ENCODE data around the gene LUZP1. TPM values are rescaled to one million over a fixed set of nuclear protein-coding genes. Genes with fewer than 3 reads are reported as not detected.

Gene LUZP1
- total RNA-seq, 1 donor from 2014 or later: 9.9 TPM

- Histone ChIP-seq H3K4me1 (ENCODE audit: control insufficient read depth in 3 of 3, insufficient read depth in 3 of 3, low read length in 3 of 3) (no peaks in the 10 kb centered on the region), H3K27ac (ENCODE audit: low read depth, low read length) (no peak overlapping the region), H3K36me3 (ENCODE audit: control insufficient read depth in 3 of 3, insufficient read depth in 3 of 3, low read length in 3 of 3) (no peaks in the 10 kb centered on the region), H3K4me3 (ENCODE audit: low read length in 3 of 3) (no peak overlapping the region), H3K27me3 (ENCODE audit: control insufficient read depth in 3 of 3, insufficient read depth in 3 of 3, low read length in 3 of 3) (no peaks in the 10 kb centered on the region), H3K9me3 (ENCODE audit: control insufficient read depth in 3 of 3, low read length in 3 of 3) (no peaks in the 10 kb centered on the region), H3K9ac (ENCODE audit: low read depth in 1 of 3, low read length in 3 of 3) (no peak overlapping the region)
Measured at GRCh38 chr1:23134055-23134454, 34.6 kb downstream of the LUZP1 start.

- Histone ChIP-seq H3K4me1 (ENCODE audit: control insufficient read depth in 3 of 3, insufficient read depth in 3 of 3, low read length in 3 of 3) (no peaks in the 10 kb centered on the region), H3K9ac (ENCODE audit: low read depth in 1 of 3, low read length in 3 of 3) (no peak overlapping the region), H3K27ac (ENCODE audit: low read depth, low read length) (no peak overlapping the region), H3K36me3 (ENCODE audit: control insufficient read depth in 3 of 3, insufficient read depth in 3 of 3, low read length in 3 of 3) (no peaks in the 10 kb centered on the region), H3K27me3 (ENCODE audit: control insufficient read depth in 3 of 3, insufficient read depth in 3 of 3, low read length in 3 of 3) (no peaks in the 10 kb centered on the region), H3K9me3 (ENCODE audit: control insufficient read depth in 3 of 3, low read length in 3 of 3) (no peaks in the 10 kb centered on the region), H3K4me3 (ENCODE audit: low read length in 3 of 3) (no peak overlapping the region)
Measured at GRCh38 chr1:23133587-23133986, 35.1 kb downstream of the LUZP1 start.

- Histone ChIP-seq H3K36me3 (ENCODE audit: control insufficient read depth in 3 of 3, insufficient read depth in 3 of 3, low read length in 3 of 3) (no peaks in the 10 kb centered on the region), H3K27me3 (ENCODE audit: control insufficient read depth in 3 of 3, insufficient read depth in 3 of 3, low read length in 3 of 3) (no peaks in the 10 kb centered on the region), H3K4me3 (ENCODE audit: low read length in 3 of 3) (no peak overlapping the region), H3K9me3 (ENCODE audit: control insufficient read depth in 3 of 3, low read length in 3 of 3) (no peaks in the 10 kb centered on the region), H3K9ac (ENCODE audit: low read depth in 1 of 3, low read length in 3 of 3) (no peak overlapping the region), H3K4me1 (ENCODE audit: control insufficient read depth in 3 of 3, insufficient read depth in 3 of 3, low read length in 3 of 3) (no peaks in the 10 kb centered on the region), H3K27ac (ENCODE audit: low read depth, low read length) (no peak overlapping the region)
Measured at GRCh38 chr1:23132033-23132432, 36.6 kb downstream of the LUZP1 start.

GRCh38 chr1:23129846-23130245 lies 38.8 kb downstream of the LUZP1 start:
- no peak overlapping the region for H3K27ac ChIP-seq (ENCODE audit: low read depth, low read length)
- H3K4me3 ChIP-seq (ENCODE audit: low read length in 3 of 3): no peak overlapping the region
- no peaks in the 10 kb centered on the region for H3K27me3 ChIP-seq (ENCODE audit: control insufficient read depth in 3 of 3, insufficient read depth in 3 of 3, low read length in 3 of 3)
- H3K36me3 ChIP-seq (ENCODE audit: control insufficient read depth in 3 of 3, insufficient read depth in 3 of 3, low read length in 3 of 3): no peaks in the 10 kb centered on the region
- no peaks in the 10 kb centered on the region for H3K9me3 ChIP-seq (ENCODE audit: control insufficient read depth in 3 of 3, low read length in 3 of 3)
- H3K4me1 ChIP-seq (ENCODE audit: control insufficient read depth in 3 of 3, insufficient read depth in 3 of 3, low read length in 3 of 3): peaks cover 0 to 3% (median 0%) of the 10 kb centered on the region in 3 donors
- no peak overlapping the region for H3K9ac ChIP-seq (ENCODE audit: low read depth in 1 of 3, low read length in 3 of 3)

GRCh38 chr1:23126801-23127200 lies 41.9 kb downstream of the LUZP1 start:
- H3K9ac ChIP-seq (ENCODE audit: low read depth in 1 of 3, low read length in 3 of 3): no peak overlapping the region

GRCh38 chr1:23126200-23126599 lies 42.5 kb downstream of the LUZP1 start:
- H3K27me3 ChIP-seq (ENCODE audit: control insufficient read depth in 3 of 3, insufficient read depth in 3 of 3, low read length in 3 of 3): no peaks in the 10 kb centered on the region
- H3K4me3 ChIP-seq (ENCODE audit: low read length in 3 of 3): no peak overlapping the region
- H3K4me1 ChIP-seq (ENCODE audit: control insufficient read depth in 3 of 3, insufficient read depth in 3 of 3, low read length in 3 of 3): peaks cover 8 to 10% (median 9%) of the 10 kb centered on the region in 3 donors
- no peak overlapping the region for H3K27ac ChIP-seq (ENCODE audit: low read depth, low read length)
- H3K9me3 ChIP-seq (ENCODE audit: control insufficient read depth in 3 of 3, low read length in 3 of 3): no peaks in the 10 kb centered on the region
- H3K36me3 ChIP-seq (ENCODE audit: control insufficient read depth in 3 of 3, insufficient read depth in 3 of 3, low read length in 3 of 3): no peaks in the 10 kb centered on the region
- no peak overlapping the region for H3K9ac ChIP-seq (ENCODE audit: low read depth in 1 of 3, low read length in 3 of 3)

More at GRCh38 chr1:23126801-23127200, 41.9 kb downstream of the LUZP1 start:
- Histone ChIP-seq H3K27me3 (ENCODE audit: control insufficient read depth in 3 of 3, insufficient read depth in 3 of 3, low read length in 3 of 3) (no peaks in the 10 kb centered on the region), H3K9me3 (ENCODE audit: control insufficient read depth in 3 of 3, low read length in 3 of 3) (no peaks in the 10 kb centered on the region), H3K27ac (ENCODE audit: low read depth, low read length) (no peak overlapping the region), H3K36me3 (ENCODE audit: control insufficient read depth in 3 of 3, insufficient read depth in 3 of 3, low read length in 3 of 3) (no peaks in the 10 kb centered on the region), H3K4me3 (ENCODE audit: low read length in 3 of 3) (no peak overlapping the region), H3K4me1 (ENCODE audit: control insufficient read depth in 3 of 3, insufficient read depth in 3 of 3, low read length in 3 of 3) (peaks cover 8 to 10% (median 9%) of the 10 kb centered on the region in 3 donors)

- Histone ChIP-seq H3K9ac (ENCODE audit: low read depth in 1 of 3, low read length in 3 of 3) (no peak overlapping the region), H3K36me3 (ENCODE audit: control insufficient read depth in 3 of 3, insufficient read depth in 3 of 3, low read length in 3 of 3) (no peaks in the 10 kb centered on the region), H3K9me3 (ENCODE audit: control insufficient read depth in 3 of 3, low read length in 3 of 3) (no peaks in the 10 kb centered on the region), H3K27ac (ENCODE audit: low read depth, low read length) (no peak overlapping the region), H3K4me1 (ENCODE audit: control insufficient read depth in 3 of 3, insufficient read depth in 3 of 3, low read length in 3 of 3) (peaks cover 8 to 10% (median 9%) of the 10 kb centered on the region in 3 donors), H3K4me3 (ENCODE audit: low read length in 3 of 3) (no peak overlapping the region), H3K27me3 (ENCODE audit: control insufficient read depth in 3 of 3, insufficient read depth in 3 of 3, low read length in 3 of 3) (no peaks in the 10 kb centered on the region)
Measured at GRCh38 chr1:23125489-23125888, 43.2 kb downstream of the LUZP1 start.

- Histone ChIP-seq H3K9me3 (ENCODE audit: control insufficient read depth in 3 of 3, low read length in 3 of 3) (no peaks in the 10 kb centered on the region), H3K4me3 (ENCODE audit: low read length in 3 of 3) (no peak overlapping the region), H3K36me3 (ENCODE audit: control insufficient read depth in 3 of 3, insufficient read depth in 3 of 3, low read length in 3 of 3) (no peaks in the 10 kb centered on the region), H3K4me1 (ENCODE audit: control insufficient read depth in 3 of 3, insufficient read depth in 3 of 3, low read length in 3 of 3) (peaks cover 8 to 11% (median 9%) of the 10 kb centered on the region in 3 donors), H3K27me3 (ENCODE audit: control insufficient read depth in 3 of 3, insufficient read depth in 3 of 3, low read length in 3 of 3) (no peaks in the 10 kb centered on the region), H3K9ac (ENCODE audit: low read depth in 1 of 3, low read length in 3 of 3) (no peak overlapping the region), H3K27ac (ENCODE audit: low read depth, low read length) (no peak overlapping the region)
Measured at GRCh38 chr1:23124259-23125026, 44.2 kb downstream of the LUZP1 start.

GRCh38 chr1:23123528-23123927 lies 45.1 kb downstream of the LUZP1 start:
- H3K9me3 ChIP-seq (ENCODE audit: control insufficient read depth in 3 of 3, low read length in 3 of 3): no peaks in the 10 kb centered on the region
- no peak overlapping the region for H3K4me3 ChIP-seq (ENCODE audit: low read length in 3 of 3)
- peak overlapping the region in 1 of 3 donors; percentile 7 for H3K9ac ChIP-seq (ENCODE audit: low read depth in 1 of 3, low read length in 3 of 3)
- H3K27me3 ChIP-seq (ENCODE audit: control insufficient read depth in 3 of 3, insufficient read depth in 3 of 3, low read length in 3 of 3): no peaks in the 10 kb centered on the region
- H3K4me1 ChIP-seq (ENCODE audit: control insufficient read depth in 3 of 3, insufficient read depth in 3 of 3, low read length in 3 of 3): peaks cover 8 to 13% (median 9%) of the 10 kb centered on the region in 3 donors
- no peaks in the 10 kb centered on the region for H3K36me3 ChIP-seq (ENCODE audit: control insufficient read depth in 3 of 3, insufficient read depth in 3 of 3, low read length in 3 of 3)
- no peak overlapping the region for H3K27ac ChIP-seq (ENCODE audit: low read depth, low read length)

GRCh38 chr1:23122796-23123195 lies 45.9 kb downstream of the LUZP1 start:
- Histone ChIP-seq H3K4me3 (ENCODE audit: low read length in 3 of 3) (no peak overlapping the region), H3K9ac (ENCODE audit: low read depth in 1 of 3, low read length in 3 of 3) (no peak overlapping the region), H3K27me3 (ENCODE audit: control insufficient read depth in 3 of 3, insufficient read depth in 3 of 3, low read length in 3 of 3) (no peaks in the 10 kb centered on the region), H3K9me3 (ENCODE audit: control insufficient read depth in 3 of 3, low read length in 3 of 3) (no peaks in the 10 kb centered on the region), H3K4me1 (ENCODE audit: control insufficient read depth in 3 of 3, insufficient read depth in 3 of 3, low read length in 3 of 3) (peaks cover 8 to 13% (median 9%) of the 10 kb centered on the region in 3 donors), H3K27ac (ENCODE audit: low read depth, low read length) (peak overlapping the region; percentile 20), H3K36me3 (ENCODE audit: control insufficient read depth in 3 of 3, insufficient read depth in 3 of 3, low read length in 3 of 3) (no peaks in the 10 kb centered on the region)
